ENCODE results near the gene CYB5R4. TPM values are rescaled to one million over a fixed set of nuclear protein-coding genes. Genes with fewer than 3 reads are reported as not detected.

Gene CYB5R4
- total RNA-seq, 1 experiment from 2014 or later = 17.5 TPM

DNA sequence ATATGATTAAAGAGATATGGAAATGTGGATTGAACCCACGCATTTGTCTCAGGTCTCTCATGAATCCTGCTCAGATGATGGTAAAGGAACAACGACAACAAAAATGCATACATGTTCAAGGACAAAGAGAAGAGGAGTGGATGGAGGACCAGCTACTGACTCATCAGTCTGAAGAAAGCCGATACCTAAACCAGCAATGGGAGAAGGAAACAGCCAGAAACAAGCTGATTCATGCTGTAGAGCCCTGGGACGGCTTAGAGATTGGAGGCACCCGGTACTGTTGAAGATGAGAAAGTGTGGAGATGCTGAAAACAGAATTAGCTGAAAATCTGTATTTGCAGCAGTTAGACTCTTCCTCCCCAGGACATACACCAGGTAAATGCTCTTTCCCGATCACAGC lies 20.8 kb upstream of the CYB5R4 start:
- Mint-ChIP-seq H3K4me1 (peaks cover 5 to 13% of the 10 kb centered on the region in 2 experiments), H3K27me3 (ENCODE audit: low read depth) (no peaks in the 10 kb centered on the region), H3K4me3 (no peak overlapping the region), H3K9me3 (peaks cover 25 to 26% of the 10 kb centered on the region in 2 experiments), H3K27ac (peak overlapping the region in 2 of 3 experiments; percentile 9 to 29; a peak in 1 of 7 replicates), H3K36me3 (ENCODE audit: insufficient read depth in 1 of 3, low read depth in 3 of 3) (peaks cover 2 to 19% (median 3%) of the 10 kb centered on the region in 3 experiments; a peak in 4 of 7 replicates)
- Histone ChIP-seq H2AFZ (ENCODE audit: low read length) (no peak overlapping the region), H3K14ac (ENCODE audit: insufficient read depth, low read length) (no peak overlapping the region), H3K27me3 (ENCODE audit: insufficient read depth, low read length) (no peaks in the 10 kb centered on the region), H4K20me1 (ENCODE audit: control insufficient read depth, insufficient read depth, insufficient read length) (no peaks in the 10 kb centered on the region), H3K79me1 (ENCODE audit: insufficient read depth, low read depth, low read length, poor library complexity, severe bottlenecking) (no peaks in the 10 kb centered on the region), H3K9ac (ENCODE audit: extremely low read depth, insufficient read length, low read length) (no peak overlapping the region), H3T11ph (ENCODE audit: low read length) (no peak overlapping the region), H2BK5ac (ENCODE audit: insufficient read length, low read length) (no peak overlapping the region), H3K23ac (ENCODE audit: insufficient read length, low read depth, low read length) (no peak overlapping the region), H3K4ac (ENCODE audit: low read depth, low read length) (no peak overlapping the region), H2BK120ac (ENCODE audit: low read depth, low read length, poor library complexity, severe bottlenecking) (no peak overlapping the region), H2AK5ac (ENCODE audit: insufficient read length, low read length) (no peak overlapping the region), H3K18ac (ENCODE audit: insufficient read length, low read depth, low read length) (no peak overlapping the region), H3K9me3 (ENCODE audit: control insufficient read depth, low read depth, low read length) (no peaks in the 10 kb centered on the region), H3K4me1 (ENCODE audit: insufficient read depth, low read length) (no peaks in the 10 kb centered on the region), H3K56ac (ENCODE audit: insufficient read length, low read depth, low read length) (no peak overlapping the region), H3K79me2 (ENCODE audit: insufficient read depth, low read length) (no peaks in the 10 kb centered on the region), H2BK15ac (ENCODE audit: low read depth, low read length) (no peak overlapping the region), H4K91ac (ENCODE audit: insufficient read length, low read depth, low read length) (no peak overlapping the region), H3K4me2 (ENCODE audit: insufficient read depth, insufficient read length, low read length) (no peak overlapping the region), H4K8ac (replicated peaks; ENCODE audit: insufficient read length, low read depth, low read length) (no peak overlapping the region), H3K27ac (ENCODE audit: insufficient read length, low read depth, low read length) (no peak overlapping the region), H4K5ac (ENCODE audit: insufficient read length, low read depth, low read length) (no peak overlapping the region), H2BK20ac (ENCODE audit: low read depth, low read length, poor library complexity, severe bottlenecking) (no peak overlapping the region), H2BK12ac (ENCODE audit: insufficient read length, low read depth, low read length) (no peak overlapping the region), H3K23me2 (ENCODE audit: insufficient read length, low read depth, low read length, poor library complexity, severe bottlenecking) (no peaks in the 10 kb centered on the region)
- no peak for DNase-seq
- WGBS (ENCODE audit: extremely low coverage, insufficient read length, low lambda C conversion rate) = no CpG with 5 or more reads among the region's 6 CpGs
- TF ChIP-seq, protein P1, sequence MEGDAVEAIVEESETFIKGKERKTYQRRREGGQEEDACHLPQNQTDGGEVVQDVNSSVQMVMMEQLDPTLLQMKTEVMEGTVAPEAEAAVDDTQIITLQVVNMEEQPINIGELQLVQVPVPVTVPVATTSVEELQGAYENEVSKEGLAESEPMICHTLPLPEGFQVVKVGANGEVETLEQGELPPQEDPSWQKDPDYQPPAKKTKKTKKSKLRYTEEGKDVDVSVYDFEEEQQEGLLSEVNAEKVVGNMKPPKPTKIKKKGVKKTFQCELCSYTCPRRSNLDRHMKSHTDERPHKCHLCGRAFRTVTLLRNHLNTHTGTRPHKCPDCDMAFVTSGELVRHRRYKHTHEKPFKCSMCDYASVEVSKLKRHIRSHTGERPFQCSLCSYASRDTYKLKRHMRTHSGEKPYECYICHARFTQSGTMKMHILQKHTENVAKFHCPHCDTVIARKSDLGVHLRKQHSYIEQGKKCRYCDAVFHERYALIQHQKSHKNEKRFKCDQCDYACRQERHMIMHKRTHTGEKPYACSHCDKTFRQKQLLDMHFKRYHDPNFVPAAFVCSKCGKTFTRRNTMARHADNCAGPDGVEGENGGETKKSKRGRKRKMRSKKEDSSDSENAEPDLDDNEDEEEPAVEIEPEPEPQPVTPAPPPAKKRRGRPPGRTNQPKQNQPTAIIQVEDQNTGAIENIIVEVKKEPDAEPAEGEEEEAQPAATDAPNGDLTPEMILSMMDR (conservative IDR thresholded peaks at IDR 0.05) = no peak

Measured in H9 (cell line).